K562 (cell line): Measurements from ENCODE around the gene RNF39. TPM values are rescaled to one million over a fixed set of nuclear protein-coding genes. Genes with fewer than 3 reads are reported as not detected.

ENCODE experiments used
- CBX3 ChIP-seq, 2 experiments: IDR thresholded peaks; 1 replicate in 1 of 2; 2 replicates in 1 of 2; pipeline ENCODE4 v1.6.1; 2012; ENCODE audit warnings: inconsistent platforms in 2 of 2, low read length in 2 of 2, borderline replicate concordance in 1 of 2, control low read depth in 1 of 2
- KDM4B ChIP-seq, 2 experiments: fragments of 450-650 bp in 1 of 2; sonication (generic) in 1 of 2; IDR thresholded peaks; 2 replicates each; pipeline ENCODE4 v1.6.1; 2016 to 2017; ENCODE audit warnings: borderline replicate concordance in 2 of 2, antibody characterized with exemption in 1 of 2, low read depth in 1 of 2, mild to moderate bottlenecking in 1 of 2
- RBM22 ChIP-seq: fragments of 200-400 bp; formaldehyde crosslinking; IDR thresholded peaks from 2 replicates; pipeline ENCODE4 v1.6.1; 2018; ENCODE audit warnings: low read length, low read depth; ENCODE audit not compliant: poor library complexity, severe bottlenecking
- REST ChIP-seq, 2 experiments: fragments of 450-650 bp; formaldehyde crosslinking in 1 of 2; IDR thresholded peaks; 2 replicates each; pipeline versions ENCODE4 v1.4.0 to v1.6.1; 2014 to 2020; ENCODE audit warnings: mild to moderate bottlenecking in 2 of 2, borderline replicate concordance in 1 of 2, low read depth in 1 of 2
- SRF ChIP-seq, 2 experiments: fragments of 250-450, 450-650 bp in 1 of 2; sonication (Bioruptor Pico) in 1 of 2; sonication (generic) in 1 of 2; formaldehyde crosslinking; IDR thresholded peaks; 2 replicates each; pipeline versions ENCODE4 v1.5.0 to v1.5.1; 2020 to 2022; ENCODE audit warnings: mild to moderate bottlenecking in 1 of 2, missing genetic modification reagents in 1 of 2
- polyA plus RNA-seq, 8 experiments: library from polyadenylated mRNA; depleted of rRNA in 4 of 8; stranded (reverse) in 5 of 8; unstranded in 3 of 8; fragments of >200 nt; fragmentation: Nextera tagmentation in 2 of 8; fragmentation: Illumina TruSeq in 1 of 8; extraction: Ambion mirVana in 2 of 8; extraction: Trizol in 1 of 8; gene quantifications; 2 replicates each; pipeline versions ENCODE4 v1.2.1 to v1.2.3, GENCODE V29; 2011 to 2014; ENCODE audit warnings: inconsistent platforms in 1 of 8, missing spikeins in 1 of 8
- total RNA-seq, 7 experiments: library from RNA; depleted of rRNA in 6 of 7; stranded (reverse); fragments of >200 nt in 6 of 7; fragmentation: Illumina TruSeq in 2 of 7; extraction: Trizol in 2 of 7; gene quantifications; 2 replicates each; pipeline versions ENCODE4 v1.2.1 to v1.2.3, GENCODE V29; 2011 to 2021; ENCODE audit warnings: low replicate concordance in 1 of 7
- TF ChIP-seq, protein P1 (sequence below): fragments of 250-450 bp; sonication (Bioruptor Pico); IDR thresholded peaks from 2 replicates; pipeline ENCODE4 v1.9.0; 2021; ENCODE audit warnings: mild to moderate bottlenecking, inconsistent platforms

Gene RNF39
- total and polyA plus RNA-seq, 9 of the 15 experiments (the other 6 are each of a cell fraction or from before 2014, with no cell fraction given), result not detected

DNA sequence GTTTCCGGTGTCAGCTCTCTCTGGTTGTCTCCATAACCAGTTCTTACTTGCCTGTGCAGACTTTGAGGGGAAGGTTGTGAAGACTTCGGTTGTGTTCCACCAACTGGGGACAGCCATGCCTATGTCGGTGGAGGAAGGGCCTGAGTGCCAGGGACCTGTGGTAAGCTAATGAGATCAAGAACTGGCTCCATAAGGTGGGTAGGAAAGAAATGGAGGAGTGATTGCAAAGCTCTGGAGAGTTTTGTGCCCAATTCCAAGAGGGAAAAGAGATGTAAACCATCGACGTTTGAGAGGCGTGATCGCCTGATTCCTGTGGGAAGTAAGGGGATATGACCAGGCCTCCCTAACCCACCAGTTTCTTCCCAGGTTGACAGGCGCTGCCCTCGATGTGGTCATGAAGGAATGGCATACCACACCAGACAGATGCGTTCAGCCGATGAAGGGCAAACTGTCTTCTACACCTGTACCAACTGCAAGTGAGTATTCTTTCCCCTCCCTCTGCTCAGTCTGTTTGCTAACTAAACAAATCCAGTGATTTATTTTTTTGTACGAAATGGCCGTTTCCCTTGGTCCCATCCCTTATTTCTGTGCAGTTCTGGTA, 13.6 kb downstream of the RNF39 start (continued):
- TF ChIP-seq, protein P1, sequence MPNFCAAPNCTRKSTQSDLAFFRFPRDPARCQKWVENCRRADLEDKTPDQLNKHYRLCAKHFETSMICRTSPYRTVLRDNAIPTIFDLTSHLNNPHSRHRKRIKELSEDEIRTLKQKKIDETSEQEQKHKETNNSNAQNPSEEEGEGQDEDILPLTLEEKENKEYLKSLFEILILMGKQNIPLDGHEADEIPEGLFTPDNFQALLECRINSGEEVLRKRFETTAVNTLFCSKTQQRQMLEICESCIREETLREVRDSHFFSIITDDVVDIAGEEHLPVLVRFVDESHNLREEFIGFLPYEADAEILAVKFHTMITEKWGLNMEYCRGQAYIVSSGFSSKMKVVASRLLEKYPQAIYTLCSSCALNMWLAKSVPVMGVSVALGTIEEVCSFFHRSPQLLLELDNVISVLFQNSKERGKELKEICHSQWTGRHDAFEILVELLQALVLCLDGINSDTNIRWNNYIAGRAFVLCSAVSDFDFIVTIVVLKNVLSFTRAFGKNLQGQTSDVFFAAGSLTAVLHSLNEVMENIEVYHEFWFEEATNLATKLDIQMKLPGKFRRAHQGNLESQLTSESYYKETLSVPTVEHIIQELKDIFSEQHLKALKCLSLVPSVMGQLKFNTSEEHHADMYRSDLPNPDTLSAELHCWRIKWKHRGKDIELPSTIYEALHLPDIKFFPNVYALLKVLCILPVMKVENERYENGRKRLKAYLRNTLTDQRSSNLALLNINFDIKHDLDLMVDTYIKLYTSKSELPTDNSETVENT, result no peak
- TF ChIP-seq KDM4B (IDR thresholded peaks at IDR 0.05; ENCODE audit: borderline replicate concordance in 2 of 2, low read depth in 1 of 2) (0 out of 4 replicates have a peak, but pooled peaks of 1 of the 2 experiments have one; percentile 67), RBM22 (no peak), REST (IDR thresholded peaks at IDR 0.05; ENCODE audit: borderline replicate concordance) (peak; percentile 72), REST (CRISPR knock-in tag; IDR thresholded peaks at IDR 0.05; ENCODE audit: low read depth) (no peak), CBX3 (IDR thresholded peaks at IDR 0.05; ENCODE audit: borderline replicate concordance in 1 of 2, low read length in 2 of 2) (0 out of 3 replicates have a peak, but pooled peaks of 1 of the 2 experiments have one; percentile 40), SRF (CRISPR knock-in tag; IDR thresholded peaks at IDR 0.05) (no peak)
